Trophoblast cell (in vitro differentiated cells and primary cell): ENCODE measurements around the gene SCNM1.

Source experiments
- DNase-seq, 2 donors: peaks; one replicate each; pipeline ENCODE4 v3.0.0-alpha.2; 2016
- H2AFZ ChIP-seq: 2 replicates; pipeline ENCODE4 v1.6.1; 2013; ENCODE audit warnings: low read length, moderate library complexity, mild to moderate bottlenecking; ENCODE audit not compliant: insufficient read depth, poor library complexity
- H2AK5ac ChIP-seq: 2 replicates; pipeline ENCODE4 v1.6.1; 2013; ENCODE audit warnings: mild to moderate bottlenecking, low read length
- H2BK120ac ChIP-seq: 2 replicates; pipeline ENCODE4 v1.6.1; 2013; ENCODE audit warnings: low read length, mild to moderate bottlenecking, moderate library complexity; ENCODE audit not compliant: insufficient read depth, poor library complexity
- H2BK12ac ChIP-seq: 2 replicates; pipeline ENCODE4 v1.6.1; 2013; ENCODE audit warnings: mild to moderate bottlenecking, low read length, moderate library complexity
- H2BK5ac ChIP-seq: 2 replicates; pipeline ENCODE4 v1.6.1; 2013; ENCODE audit warnings: low read length, low read depth, moderate library complexity, mild to moderate bottlenecking; ENCODE audit not compliant: poor library complexity
- H3K14ac ChIP-seq: 2 replicates; pipeline ENCODE4 v1.6.1; 2013; ENCODE audit warnings: mild to moderate bottlenecking, low read length
- H3K18ac ChIP-seq: 2 replicates; pipeline ENCODE4 v1.6.1; 2013; ENCODE audit warnings: mild to moderate bottlenecking, low read length
- H3K23ac ChIP-seq: 2 replicates; pipeline ENCODE4 v1.6.1; 2013; ENCODE audit warnings: low read length
- H3K27ac ChIP-seq: 2 replicates; pipeline ENCODE4 v1.5.1; 2013; ENCODE audit warnings: low read depth, mild to moderate bottlenecking, inconsistent platforms, low read length, moderate library complexity
- H3K27me3 ChIP-seq: 2 replicates; pipeline ENCODE4 v1.6.1; 2013; ENCODE audit warnings: inconsistent platforms, mild to moderate bottlenecking, low read length, moderate library complexity; ENCODE audit not compliant: insufficient read depth
- H3K36me3 ChIP-seq, 2 experiments: 1 replicate in 1 of 2; 2 replicates in 1 of 2; pipeline ENCODE4 v1.6.1; 2013; ENCODE audit warnings: low read length in 2 of 2, mild to moderate bottlenecking in 2 of 2, moderate library complexity in 1 of 2; ENCODE audit not compliant: insufficient read depth in 2 of 2, control insufficient read depth in 1 of 2
- H3K4ac ChIP-seq: 2 replicates; pipeline ENCODE4 v1.6.1; 2013; ENCODE audit warnings: low read depth, mild to moderate bottlenecking, low read length, moderate library complexity
- H3K4me1 ChIP-seq, 2 experiments: 1 replicate in 1 of 2; 2 replicates in 1 of 2; pipeline ENCODE4 v1.6.1; 2013; ENCODE audit warnings: low read length in 2 of 2, mild to moderate bottlenecking in 2 of 2, moderate library complexity in 1 of 2; ENCODE audit not compliant: insufficient read depth in 2 of 2, control insufficient read depth in 1 of 2
- H3K4me2 ChIP-seq: 2 replicates; pipeline ENCODE4 v1.6.1; 2013; ENCODE audit warnings: inconsistent platforms, mild to moderate bottlenecking, low read length, moderate library complexity
- H3K4me3 ChIP-seq: 2 replicates; pipeline ENCODE4 v1.5.1; 2013; ENCODE audit warnings: mild to moderate bottlenecking, low read depth, low read length, inconsistent platforms
- H3K79me1 ChIP-seq: one replicate; pipeline ENCODE4 v1.6.1; 2013; ENCODE audit warnings: low read length
- H3K79me2 ChIP-seq: 2 replicates; pipeline ENCODE4 v1.6.1; 2013; ENCODE audit warnings: low read length, mild to moderate bottlenecking; ENCODE audit not compliant: control insufficient read depth, insufficient read depth, poor library complexity
- H3K9ac ChIP-seq: 2 replicates; pipeline ENCODE4 v1.6.1; 2013; ENCODE audit warnings: mild to moderate bottlenecking, low read length
- H3K9me3 ChIP-seq: 2 replicates; pipeline ENCODE4 v1.6.1; 2013; ENCODE audit warnings: low read depth, mild to moderate bottlenecking, control low read depth, inconsistent platforms, low read length; ENCODE audit not compliant: insufficient read depth
- H4K12ac ChIP-seq: 2 replicates; pipeline ENCODE4 v1.6.1; 2013; ENCODE audit warnings: low read depth, mild to moderate bottlenecking, low read length, moderate library complexity
- H4K8ac ChIP-seq: 2 replicates; pipeline ENCODE4 v1.6.1; 2013; ENCODE audit warnings: low read depth, mild to moderate bottlenecking, low read length, moderate library complexity
- H4K91ac ChIP-seq: one replicate; pipeline ENCODE4 v1.6.1; 2013; ENCODE audit warnings: low read depth, mild to moderate bottlenecking, low read length, moderate library complexity
- WGBS: extraction: QIAGEN DNeasy Blood & Tissue Kit; methylation state at CpG from one replicate; pipeline ENCODE4 v1.1.7; 2013; ENCODE audit warnings: missing lambda C conversion rate; ENCODE audit not compliant: insufficient read length, insufficient coverage; ENCODE audit errors: extremely low coverage; 5-methylcytosine and 5-hydroxymethylcytosine counted together

The SCNM1 gene

GRCh38 chr1:151167116-151167515 lies 1.2 kb downstream of the SCNM1 start:
- peaks cover 4 to 9% of the 10 kb centered on the region in 2 experiments for H3K4me1 ChIP-seq
- no peak for DNase-seq
- peaks cover 10% of the 10 kb centered on the region for H3K79me2 ChIP-seq
- H3K23ac ChIP-seq = no peak overlapping the region
- peaks cover 2% of the 10 kb centered on the region for H3K9me3 ChIP-seq
- H3K18ac ChIP-seq = no peak overlapping the region
- no peak overlapping the region for H2BK120ac ChIP-seq
- no peak overlapping the region for H3K27ac ChIP-seq
- H3K36me3 ChIP-seq = peaks cover 13 to 31% of the 10 kb centered on the region in 2 experiments
- H2BK12ac ChIP-seq = no peak overlapping the region
- no peak overlapping the region for H4K12ac ChIP-seq
- H4K91ac ChIP-seq = no peak overlapping the region
- H3K4me3 ChIP-seq = no peak overlapping the region
- WGBS = no CpG with 5 or more reads among the region's 6 CpGs
- no peak overlapping the region for H4K8ac ChIP-seq
- H2BK5ac ChIP-seq = no peak overlapping the region
- no peak overlapping the region for H2AFZ ChIP-seq
- no peak overlapping the region for H3K4ac ChIP-seq
- H3K27me3 ChIP-seq = no peaks in the 10 kb centered on the region
- H2AK5ac ChIP-seq = no peak overlapping the region
- no peak overlapping the region for H3K14ac ChIP-seq
- peak overlapping the region; percentile 82 for H3K4me2 ChIP-seq
- H3K79me1 ChIP-seq = peaks cover 4% of the 10 kb centered on the region
- no peak overlapping the region for H3K9ac ChIP-seq

- Histone ChIP-seq H3K27ac (no peak overlapping the region), H3K4me1 (peaks cover 4% of the 10 kb centered on the region in 2 experiments), H3K36me3 (peaks cover 25 to 51% of the 10 kb centered on the region in 2 experiments), H2AFZ (no peak overlapping the region), H3K9ac (no peak overlapping the region), H3K27me3 (no peaks in the 10 kb centered on the region), H4K12ac (no peak overlapping the region), H3K79me2 (peaks cover 5% of the 10 kb centered on the region), H2BK5ac (no peak overlapping the region), H4K91ac (no peak overlapping the region), H3K14ac (no peak overlapping the region), H4K8ac (no peak overlapping the region), H3K4ac (no peak overlapping the region), H2AK5ac (no peak overlapping the region), H2BK120ac (no peak overlapping the region), H2BK12ac (no peak overlapping the region), H3K18ac (no peak overlapping the region), H3K79me1 (no peaks in the 10 kb centered on the region), H3K9me3 (peaks cover 2% of the 10 kb centered on the region), H3K4me2 (no peak overlapping the region), H3K23ac (no peak overlapping the region), H3K4me3 (no peak overlapping the region)
- DNase-seq = no peak
- no CpG with 5 or more reads among the region's 5 CpGs for WGBS
Observed at GRCh38 chr1:151171190-151171589, 5.2 kb downstream of the SCNM1 start.

- H3K36me3 ChIP-seq = peaks cover 32 to 68% of the 10 kb centered on the region in 2 experiments
- H3K9ac ChIP-seq = no peak overlapping the region
- no peak overlapping the region for H4K8ac ChIP-seq
- no peak for DNase-seq
- no peaks in the 10 kb centered on the region for H3K4me1 ChIP-seq
- H2AFZ ChIP-seq = no peak overlapping the region
- no peak overlapping the region for H3K14ac ChIP-seq
- no peaks in the 10 kb centered on the region for H3K79me2 ChIP-seq
- no peak overlapping the region for H3K23ac ChIP-seq
- H3K79me1 ChIP-seq = no peaks in the 10 kb centered on the region
- no peak overlapping the region for H3K4me2 ChIP-seq
- H4K91ac ChIP-seq = no peak overlapping the region
- no peak overlapping the region for H3K27ac ChIP-seq
- no peaks in the 10 kb centered on the region for H3K27me3 ChIP-seq
- no peak overlapping the region for H4K12ac ChIP-seq
- H2BK5ac ChIP-seq = no peak overlapping the region
- no peak overlapping the region for H3K4ac ChIP-seq
- no peak overlapping the region for H2AK5ac ChIP-seq
- no peak overlapping the region for H2BK120ac ChIP-seq
- H2BK12ac ChIP-seq = no peak overlapping the region
- WGBS = no CpG with 5 or more reads among the region's 6 CpGs
- no peak overlapping the region for H3K4me3 ChIP-seq
- H3K9me3 ChIP-seq = peaks cover 2% of the 10 kb centered on the region
- H3K18ac ChIP-seq = no peak overlapping the region
Observed at GRCh38 chr1:151175041-151175741, 9.2 kb downstream of the SCNM1 start.

- no peak within 1 kb of the TSS for H3K27ac ChIP-seq
- no peaks in the 10 kb centered on the region for H3K4me1 ChIP-seq
- no peak within 1 kb of the TSS for H2BK12ac ChIP-seq
- no peak within 1 kb of the TSS for H3K4me3 ChIP-seq
- no peak within 1 kb of the TSS for H4K91ac ChIP-seq
- no peak within 1 kb of the TSS for H3K14ac ChIP-seq
- H2AFZ ChIP-seq = no peak within 1 kb of the TSS
- H3K4ac ChIP-seq = no peak within 1 kb of the TSS
- no peak within 1 kb of the TSS for H3K4me2 ChIP-seq
- H4K12ac ChIP-seq = no peak within 1 kb of the TSS
- H3K79me1 ChIP-seq = no peaks in the 10 kb centered on the region
- peaks cover 32 to 67% of the 10 kb centered on the region in 2 experiments for H3K36me3 ChIP-seq
- no peak for DNase-seq
- no peaks in the 10 kb centered on the region for H3K79me2 ChIP-seq
- H2BK5ac ChIP-seq = no peak within 1 kb of the TSS
- no peak within 1 kb of the TSS for H3K23ac ChIP-seq
- WGBS = no CpG with 5 or more reads among the region's 4 CpGs
- H2AK5ac ChIP-seq = no peak within 1 kb of the TSS
- H2BK120ac ChIP-seq = no peak within 1 kb of the TSS
- H3K9me3 ChIP-seq = no peaks in the 10 kb centered on the region
- H3K9ac ChIP-seq = no peak within 1 kb of the TSS
- H3K27me3 ChIP-seq = no peaks in the 10 kb centered on the region
- H4K8ac ChIP-seq = no peak within 1 kb of the TSS
- no peak within 1 kb of the TSS for H3K18ac ChIP-seq
Observed at GRCh38 chr1:151175863-151176262, 9.9 kb downstream of the SCNM1 start, which contains the start of gene TMOD4. TMOD4 (minus strand) TSS chr1:151175981; CDS start chr1:151174875, 1,106 bp downstream.
